H1 (cell line): ENCODE data around the gene PCGF3. TPM values are rescaled to one million over a fixed set of nuclear protein-coding genes. Genes with fewer than 3 reads are reported as not detected.

Experiments
- CTCF ChIA-PET: fragments of 300-600 bp; sonication (Branson Sonifier 250); formaldehyde crosslinking; loops from one replicate; lab custom pipeline; 2021; ENCODE audit not compliant: partially characterized antibody; lab: Charles Lee
- POLR2A ChIA-PET: fragments of 300-600 bp; sonication (Branson Sonifier 250); formaldehyde crosslinking; loops from one replicate; lab custom pipeline; 2021; ENCODE audit warnings: inconsistent platforms; ENCODE audit not compliant: partially characterized antibody; lab: Charles Lee
- DNase-seq, 2 experiments: peaks; one replicate each; pipeline versions ENCODE4 v3.0.0 to v3.0.0-alpha.2; 2010 to 2022; ENCODE audit warnings: low spot score in 2 of 2, low read depth in 1 of 2, mixed read lengths in 1 of 2
- FAIRE-seq: peaks from 2 replicates; lab custom pipeline; 2011; peaks lifted over from hg19 to GRCh38; lab: Jason Lieb, UNC
- H2AFZ ChIP-seq: 2 replicates; pipeline ENCODE4 v1.8.1; 2012; ENCODE audit warnings: low read length, inconsistent platforms
- H2AK5ac ChIP-seq: 2 replicates; pipeline ENCODE4 v1.6.1; 2013; ENCODE audit warnings: low read depth, low read length
- H2BK120ac ChIP-seq: replicated peaks from 2 replicates; pipeline ENCODE3; 2013; ENCODE audit warnings: low read depth, low read length, inconsistent platforms
- H2BK12ac ChIP-seq: 2 replicates; pipeline ENCODE4 v1.6.1; 2013; ENCODE audit warnings: low read depth, low read length
- H2BK15ac ChIP-seq: 2 replicates; pipeline ENCODE4 v1.6.1; 2013; ENCODE audit warnings: low read length
- H2BK20ac ChIP-seq: 2 replicates; pipeline ENCODE4 v1.6.1; 2013; ENCODE audit warnings: low read length
- H2BK5ac ChIP-seq: 2 replicates; pipeline ENCODE4 v1.6.1; 2013; ENCODE audit warnings: low read depth, low read length
- H3K14ac ChIP-seq: 2 replicates; pipeline ENCODE4 v1.6.1; 2013; ENCODE audit warnings: inconsistent platforms; ENCODE audit not compliant: insufficient read length
- H3K18ac ChIP-seq: 2 replicates; pipeline ENCODE4 v1.6.1; 2013; ENCODE audit warnings: low read length; ENCODE audit errors: extremely low read depth
- H3K23ac ChIP-seq: 2 replicates; pipeline ENCODE4 v1.6.1; 2013; ENCODE audit warnings: inconsistent platforms; ENCODE audit not compliant: insufficient read length
- H3K23me2 ChIP-seq: 2 replicates; pipeline ENCODE4 v1.6.1; 2013; ENCODE audit warnings: low read depth, low read length
- H3K27ac ChIP-seq: 2 replicates; pipeline ENCODE4 v1.6.1; 2011; ENCODE audit warnings: low read depth, low read length, inconsistent platforms
- H3K27me3 ChIP-seq, 4 experiments: replicated peaks in 1 of 4; 1 replicate in 1 of 4; 2 replicates in 3 of 4; pipeline versions ENCODE4 v1.6.1 to v1.8.1; 2011 to 2013; ENCODE audit warnings: low read length in 3 of 4, mild to moderate bottlenecking in 3 of 4, inconsistent platforms in 2 of 4, mixed read lengths in 2 of 4, moderate library complexity in 1 of 4; ENCODE audit not compliant: control insufficient read depth in 3 of 4, insufficient read depth in 3 of 4; ENCODE audit errors: extremely low read depth in 1 of 4
- H3K36me3 ChIP-seq, 4 experiments: 2 replicates each; pipeline versions ENCODE4 v1.6.1 to v1.8.1; 2011 to 2013; ENCODE audit warnings: mild to moderate bottlenecking in 4 of 4, low read length in 3 of 4, moderate library complexity in 2 of 4, control low read depth in 1 of 4, inconsistent platforms in 1 of 4; ENCODE audit not compliant: insufficient read depth in 4 of 4, control insufficient read depth in 2 of 4
- H3K4ac ChIP-seq: replicated peaks from 2 replicates; pipeline ENCODE3; 2013; ENCODE audit warnings: low read length, low read depth, mixed read lengths, inconsistent platforms; ENCODE audit not compliant: insufficient read length
- H3K4me1 ChIP-seq, 4 experiments: replicated peaks in 1 of 4; 1 replicate in 1 of 4; 2 replicates in 3 of 4; pipeline versions ENCODE4 v1.6.1 to v1.8.1; 2011 to 2013; ENCODE audit warnings: low read length in 3 of 4, inconsistent platforms in 2 of 4, mixed read lengths in 1 of 4; ENCODE audit not compliant: insufficient read depth in 4 of 4, control insufficient read depth in 3 of 4
- H3K4me2 ChIP-seq, 2 experiments: 2 replicates each; pipeline versions ENCODE4 v1.6.1 to v1.8.1; 2011 to 2013; ENCODE audit warnings: low read depth in 2 of 2, low read length in 2 of 2, control low read depth in 1 of 2, inconsistent platforms in 1 of 2, mild to moderate bottlenecking in 1 of 2; ENCODE audit not compliant: insufficient read depth in 1 of 2
- H3K4me3 ChIP-seq, 4 experiments: fragments of 200-600, 300-600 bp in 1 of 4; sonication (generic), shearing (Covaris generic), sonication (Bioruptor Twin) in 1 of 4; 2 replicates each; pipeline versions ENCODE4 v1.5.1 to v1.8.1; 2011 to 2016; ENCODE audit warnings: low read length in 4 of 4, low read depth in 3 of 4, control low read depth in 2 of 4, inconsistent platforms in 2 of 4, mild to moderate bottlenecking in 2 of 4, mixed read lengths in 1 of 4, moderate library complexity in 1 of 4; ENCODE audit not compliant: insufficient read depth in 2 of 4; ENCODE audit errors: extremely low read depth in 1 of 4
- H3K56ac ChIP-seq: replicated peaks from 2 replicates; pipeline ENCODE3; 2013; ENCODE audit warnings: low read depth, mild to moderate bottlenecking, mixed read lengths, low read length, inconsistent platforms; ENCODE audit not compliant: insufficient read length
- H3K79me1 ChIP-seq: 2 replicates; pipeline ENCODE4 v1.6.1; 2013; ENCODE audit warnings: low read depth, low read length, control low read depth
- H3K79me2 ChIP-seq, 2 experiments: 2 replicates each; pipeline versions ENCODE4 v1.6.1 to v1.8.1; 2012 to 2013; ENCODE audit warnings: low read length in 2 of 2, mild to moderate bottlenecking in 2 of 2, inconsistent platforms in 1 of 2; ENCODE audit not compliant: insufficient read depth in 2 of 2, control insufficient read depth in 1 of 2
- H3K9ac ChIP-seq, 4 experiments: replicated peaks in 1 of 4; 1 replicate in 1 of 4; 2 replicates in 3 of 4; pipeline versions ENCODE4 v1.6.1 to v1.8.1; 2011 to 2013; ENCODE audit warnings: low read depth in 3 of 4, low read length in 3 of 4, control low read depth in 2 of 4, mild to moderate bottlenecking in 2 of 4, moderate library complexity in 2 of 4, inconsistent platforms in 1 of 4; ENCODE audit errors: extremely low read depth in 1 of 4
- H3K9me3 ChIP-seq, 2 experiments: 2 replicates each; pipeline versions ENCODE4 v1.6.1 to v1.8.1; 2012 to 2013; ENCODE audit warnings: mild to moderate bottlenecking in 2 of 2, moderate library complexity in 2 of 2, control low read depth in 1 of 2, inconsistent platforms in 1 of 2, low read depth in 1 of 2, low read length in 1 of 2, mixed read lengths in 1 of 2; ENCODE audit not compliant: insufficient read depth in 2 of 2
- H4K20me1 ChIP-seq, 2 experiments: replicated peaks in 1 of 2; 2 replicates each; pipeline versions ENCODE3 to v1.8.1; 2011 to 2013; ENCODE audit warnings: inconsistent platforms in 2 of 2, low read length in 2 of 2, mild to moderate bottlenecking in 1 of 2; ENCODE audit not compliant: insufficient read depth in 2 of 2, control insufficient read depth in 1 of 2
- H4K5ac ChIP-seq: 2 replicates; pipeline ENCODE4 v1.6.1; 2013; ENCODE audit warnings: low read length, low read depth, mixed read lengths, inconsistent platforms; ENCODE audit not compliant: insufficient read length
- H4K8ac ChIP-seq: 2 replicates; pipeline ENCODE4 v1.8.0; 2013; ENCODE audit warnings: mild to moderate bottlenecking, moderate library complexity, low read length, inconsistent platforms; ENCODE audit not compliant: insufficient read depth; ENCODE audit errors: extremely low read depth
- H4K91ac ChIP-seq: replicated peaks from 2 replicates; pipeline ENCODE3; 2013; ENCODE audit warnings: low read length, mixed read lengths, inconsistent platforms; ENCODE audit not compliant: insufficient read length
- FOSL1 ChIP-seq: IDR thresholded peaks from 2 replicates; pipeline ENCODE4 v1.6.1; 2011; ENCODE audit warnings: mild to moderate bottlenecking, low read depth, low read length, moderate library complexity; ENCODE audit not compliant: insufficient read depth
- JUN ChIP-seq: IDR thresholded peaks from 2 replicates; pipeline ENCODE4 v1.6.1; 2011; ENCODE audit warnings: low read depth, mild to moderate bottlenecking, improper control_type of control experiment, low read length
- KDM1A ChIP-seq: fragments of 200-600, 300-600 bp; sonication (generic); IDR thresholded peaks from 2 replicates; pipeline ENCODE4 v1.7.1; 2016; ENCODE audit warnings: mild to moderate bottlenecking, low read length, borderline replicate concordance
- whole genome bisulfite sequencing, 2 experiments: shearing (Covaris generic) in 1 of 2; methylation state at CpG; one replicate each; pipeline versions ENCODE4 v1.1.6 to v1.1.7; 2013 to 2015; ENCODE audit warnings: low lambda C conversion rate in 2 of 2, mixed read lengths in 2 of 2, inconsistent platforms in 1 of 2, low coverage in 1 of 2, missing lambda C conversion rate in 1 of 2; ENCODE audit not compliant: insufficient replicate concordance in 2 of 2, insufficient coverage in 1 of 2, insufficient read length in 1 of 2; ENCODE audit errors: extremely low coverage in 1 of 2, missing lambda C conversion rate in 1 of 2; 5-methylcytosine and 5-hydroxymethylcytosine counted together
- polyA plus RNA-seq, 7 experiments: library from polyadenylated mRNA; depleted of rRNA in 3 of 7; stranded (reverse) in 5 of 7; unstranded in 2 of 7; fragments of >200 nt in 5 of 7; fragments of 200-250 nt in 2 of 7; gene quantifications; 1 replicate in 5 of 7; 2 replicates in 1 of 7; 4 replicates in 1 of 7; pipeline versions ENCODE4 v1.2.1 to v1.2.3, GENCODE V29; 2011 to 2013; ENCODE audit warnings: missing spikeins in 2 of 7, mixed read lengths in 2 of 7
- total RNA-seq: library from RNA; stranded (reverse); fragmentation: NEBNext Ultra II Directional; extraction: Animal tissue kit (Norgen Biotek cat#: 25700); gene quantifications from 2 replicates; pipeline ENCODE4 v1.2.1, GENCODE V29; 2021

PCGF3 gene
- total and polyA plus RNA-seq, 2 of the 8 experiments (the other 6 are each of a cell fraction or from before 2014, with no cell fraction given), result 52.7 to 52.9 TPM

GRCh38 chr4:818106-818921, 112.7 kb downstream of the PCGF3 start:
- Histone ChIP-seq H2AK5ac (no peak overlapping the region), H3K4me1 (no peaks in the 10 kb centered on the region), H3K14ac (no peak overlapping the region), H3K23ac (no peak overlapping the region), H2BK20ac (no peak overlapping the region), H3K9me3 (no peaks in the 10 kb centered on the region), H3K79me2 (no peaks in the 10 kb centered on the region), H2BK12ac (no peak overlapping the region), H2AFZ (no peak overlapping the region), H2BK15ac (no peak overlapping the region), H3K27ac (no peak overlapping the region), H3K4ac (no peak overlapping the region), H3K4me2 (no peak overlapping the region), H3K56ac (no peak overlapping the region), H3K18ac (no peak overlapping the region), H2BK120ac (no peak overlapping the region), H2BK5ac (no peak overlapping the region), H3K23me2 (no peaks in the 10 kb centered on the region), H4K5ac (no peak overlapping the region), H3K36me3 (no peaks in the 10 kb centered on the region), H3K27me3 (peaks cover 5 to 72% (median 45%) of the 10 kb centered on the region in 4 experiments), H4K8ac (peak overlapping the region; percentile 51; the same call in 1 of the 2 replicates), H4K91ac (no peak overlapping the region), H4K20me1 (peaks cover 2 to 6% of the 10 kb centered on the region in 2 experiments), H3K9ac (no peak overlapping the region), H3K4me3 (no peak overlapping the region), H3K79me1 (no peaks in the 10 kb centered on the region)
- POLR2A ChIA-PET, result no interaction called here
- WGBS, 2 experiments, result 87% methylated on average over 35 of the region's 42 CpGs; no CpG with 5 or more reads in 1 of the 2 experiments
- CTCF ChIA-PET, result interaction anchor here (0.8 to 1.4 kb wide), 4 partner anchors 12 to 76 kb away, joined by 3 to 4 read pairs (median 3); no protein-coding TSS in a partner anchor
- DNase-seq, result no peak
- no peak for FAIRE-seq
- no peak for TF ChIP-seq KDM1A
- no peak for TF ChIP-seq JUN
- no peak for TF ChIP-seq FOSL1
